Midbrain (tissue), 1 donor: Measurements from ENCODE around the gene TOMM20.
"Not testable (repeated sequence)": the region's sequence is repeated elsewhere in the genome, so short reads cannot be mapped to it uniquely, and the experiment has no call there.

Experiments used
- DNase-seq: peaks from one replicate; lab custom pipeline; 2025; lab: John Stamatoyannopoulos, UW

The TOMM20 gene

GRCh38 chr1:235128456-235129328, at the start of gene TOMM20:
Gene TOMM20 (minus strand): TSS chr1:235128837. CDS start chr1:235128715, 122 bp downstream.
- DNase-seq = peak; percentile 98

GRCh38 chr1:235176486-235176885, 47.8 kb upstream of the TOMM20 start:
- DNase-seq = no peak

GRCh38 chr1:235169986-235170385, 41.3 kb upstream of the TOMM20 start:
- DNase-seq = no peak

- DNase-seq = no peak
Measured at GRCh38 chr1:235168375-235168774, 39.7 kb upstream of the TOMM20 start.

- no peak for DNase-seq
Measured at GRCh38 chr1:235161685-235162327, 33.2 kb upstream of the TOMM20 start.

- peak; percentile 93 for DNase-seq
Measured at GRCh38 chr1:235160957-235161684, 32.5 kb upstream of the TOMM20 start, which contains the start of gene RBM34. Gene RBM34 (minus strand): TSS chr1:235161250. CDS start chr1:235161226, 24 bp downstream.

- DNase-seq = no peak
Measured at GRCh38 chr1:235160383-235160956, 31.8 kb upstream of the TOMM20 start.

GRCh38 chr1:235159930-235160329, 31.3 kb upstream of the TOMM20 start:
- not testable (repeated sequence) for DNase-seq

- not testable (repeated sequence) for DNase-seq
Measured at GRCh38 chr1:235159284-235159683, 30.6 kb upstream of the TOMM20 start.

- DNase-seq = no peak
Measured at GRCh38 chr1:235158680-235159079, 30.0 kb upstream of the TOMM20 start.

GRCh38 chr1:235157150-235157549, 28.5 kb upstream of the TOMM20 start:
- no peak for DNase-seq

GRCh38 chr1:235156740-235157139, 28.1 kb upstream of the TOMM20 start:
- DNase-seq = no peak

- DNase-seq = no peak
Measured at GRCh38 chr1:235156265-235156664, 27.6 kb upstream of the TOMM20 start.

- no peak for DNase-seq
Measured at GRCh38 chr1:235152235-235152634, 23.6 kb upstream of the TOMM20 start.

- no peak for DNase-seq
Measured at GRCh38 chr1:235151033-235151432, 22.4 kb upstream of the TOMM20 start.

GRCh38 chr1:235149824-235150223, 21.2 kb upstream of the TOMM20 start:
- DNase-seq = no peak

GRCh38 chr1:235147269-235147668, 18.6 kb upstream of the TOMM20 start:
- DNase-seq = no peak

- no peak for DNase-seq
Measured at GRCh38 chr1:235145639-235146038, 17.0 kb upstream of the TOMM20 start.

- no peak for DNase-seq
Measured at GRCh38 chr1:235142991-235143390, 14.4 kb upstream of the TOMM20 start.

GRCh38 chr1:235139315-235139714, 10.7 kb upstream of the TOMM20 start:
- DNase-seq = no peak

GRCh38 chr1:235138821-235139220, 10.2 kb upstream of the TOMM20 start:
- DNase-seq = no peak

- no peak for DNase-seq
Measured at GRCh38 chr1:235136111-235136510, 7.5 kb upstream of the TOMM20 start.
